Hepatocyte (in vitro differentiated cells): ENCODE results near the gene CHIT1. TPM values are rescaled to one million over a fixed set of nuclear protein-coding genes. Genes with fewer than 3 reads are reported as not detected.

Source experiments
- DNase-seq: peaks from one replicate; pipeline ENCODE4 v3.0.0-alpha.2; 2016; ENCODE audit warnings: low spot score
- H2AFZ ChIP-seq: fragments of 200-600 bp; sonication (generic); 2 replicates; pipeline ENCODE4 v1.6.0; 2016; ENCODE audit warnings: antibody characterized with exemption, mild to moderate bottlenecking
- H3K27ac ChIP-seq: fragments of 200-600 bp; sonication (generic); 2 replicates; pipeline ENCODE4 v1.5.1; 2016; ENCODE audit warnings: mild to moderate bottlenecking
- H3K27me3 ChIP-seq: fragments of 200-600 bp; sonication (generic); 2 replicates; pipeline ENCODE4 v1.6.1; 2016
- H3K36me3 ChIP-seq: fragments of 200-600 bp; sonication (generic); replicated peaks from 2 replicates; pipeline ENCODE4 v1.5.1; 2016; ENCODE audit warnings: low read depth; ENCODE audit not compliant: insufficient read depth
- H3K4me1 ChIP-seq: fragments of 200-600 bp; sonication (generic); 2 replicates; pipeline ENCODE4 v1.5.1; 2016; ENCODE audit warnings: mild to moderate bottlenecking, moderate library complexity; ENCODE audit not compliant: insufficient read depth
- H3K4me2 ChIP-seq: fragments of 200-600 bp; sonication (generic); 2 replicates; pipeline ENCODE4 v1.6.0; 2016
- H3K4me3 ChIP-seq: fragments of 200-600 bp; sonication (generic); 2 replicates; pipeline ENCODE4 v1.5.1; 2016; ENCODE audit warnings: mild to moderate bottlenecking
- H3K79me2 ChIP-seq: fragments of 200-600 bp; sonication (generic); 2 replicates; pipeline ENCODE4 v1.6.0; 2017; ENCODE audit warnings: mild to moderate bottlenecking
- H3K9me2 ChIP-seq: fragments of 200-600 bp; sonication (generic); replicated peaks from 2 replicates; pipeline ENCODE4 v1.6.0; 2017; ENCODE audit warnings: mild to moderate bottlenecking; ENCODE audit not compliant: insufficient read depth
- H3K9me3 ChIP-seq: fragments of 200-600 bp; sonication (generic); 2 replicates; pipeline ENCODE4 v1.5.1; 2016; ENCODE audit warnings: low read depth, mild to moderate bottlenecking
- H4K20me1 ChIP-seq: fragments of 200-600 bp; sonication (generic); 2 replicates; pipeline ENCODE4 v1.6.0; 2016; ENCODE audit warnings: mild to moderate bottlenecking; ENCODE audit not compliant: insufficient read depth, poor library complexity, severe bottlenecking
- CTCF ChIP-seq: fragments of 200-600 bp; sonication (generic); IDR thresholded peaks from 2 replicates; pipeline ENCODE4 v1.5.1; 2016; ENCODE audit warnings: antibody characterized with exemption, mild to moderate bottlenecking; ENCODE audit not compliant: poor library complexity
- EZH2 ChIP-seq: fragments of 200-600 bp; sonication (generic); IDR thresholded peaks from 2 replicates; pipeline ENCODE4 v1.6.1; 2016; ENCODE audit warnings: antibody characterized with exemption, mild to moderate bottlenecking, borderline replicate concordance
- EZH2phosphoT487 ChIP-seq: fragments of 200-600 bp; sonication (generic); IDR thresholded peaks from one replicate; pipeline ENCODE4 v1.6.1; 2018; ENCODE audit warnings: antibody characterized with exemption, mild to moderate bottlenecking, low read depth, moderate library complexity; ENCODE audit not compliant: unreplicated experiment, severe bottlenecking
- WGBS: methylation state at CpG from one replicate; pipeline ENCODE4 v1.1.6; 2016; ENCODE audit warnings: low lambda C conversion rate; ENCODE audit errors: missing lambda C conversion rate; 5-methylcytosine and 5-hydroxymethylcytosine counted together
- polyA plus RNA-seq: library from polyadenylated mRNA; unstranded; fragments of >200 nt; fragmentation: Nextera tagmentation; extraction: Ambion mirVana; gene quantifications from 2 replicates; pipeline ENCODE4 v1.2.1, GENCODE V29; 2016
- total RNA-seq: library from RNA; depleted of rRNA; stranded (reverse); fragments of >200 nt; gene quantifications from 2 replicates; pipeline ENCODE4 v1.2.3, GENCODE V29; 2014

Gene CHIT1
- total RNA-seq (0.20 and 0.93 TPM in 2 replicates), polyA plus RNA-seq (0.30 and 1.1 TPM in 2 replicates)

- H3K36me3 ChIP-seq = no peaks in the 10 kb centered on the region
Measured at GRCh38 chr1:203229471-203230135, at the start of gene CHIT1. CHIT1 (minus strand) TSS chr1:203229673; CDS start chr1:203229636, 37 bp downstream.

GRCh38 chr1:203278885-203279406 lies 49.5 kb upstream of the CHIT1 start:
- WGBS = 43% methylated on average over 8 of the region's 8 CpGs

More at GRCh38 chr1:203229471-203230135, at the start of gene CHIT1:
- Histone ChIP-seq H3K27ac (no peak within 1 kb of the TSS), H3K4me3 (no peak within 1 kb of the TSS), H3K9me3 (no peaks in the 10 kb centered on the region), H4K20me1 (no peaks in the 10 kb centered on the region), H2AFZ (no peak within 1 kb of the TSS), H3K79me2 (no peaks in the 10 kb centered on the region), H3K9me2 (no peaks in the 10 kb centered on the region), H3K27me3 (no peaks in the 10 kb centered on the region), H3K4me1 (no peaks in the 10 kb centered on the region), H3K4me2 (no peak within 1 kb of the TSS)
- TF ChIP-seq CTCF (no peak), EZH2phosphoT487 (no peak), EZH2 (no peak)
- WGBS = 95% methylated on average over 7 of the region's 7 CpGs
- DNase-seq = no peak

DNA sequence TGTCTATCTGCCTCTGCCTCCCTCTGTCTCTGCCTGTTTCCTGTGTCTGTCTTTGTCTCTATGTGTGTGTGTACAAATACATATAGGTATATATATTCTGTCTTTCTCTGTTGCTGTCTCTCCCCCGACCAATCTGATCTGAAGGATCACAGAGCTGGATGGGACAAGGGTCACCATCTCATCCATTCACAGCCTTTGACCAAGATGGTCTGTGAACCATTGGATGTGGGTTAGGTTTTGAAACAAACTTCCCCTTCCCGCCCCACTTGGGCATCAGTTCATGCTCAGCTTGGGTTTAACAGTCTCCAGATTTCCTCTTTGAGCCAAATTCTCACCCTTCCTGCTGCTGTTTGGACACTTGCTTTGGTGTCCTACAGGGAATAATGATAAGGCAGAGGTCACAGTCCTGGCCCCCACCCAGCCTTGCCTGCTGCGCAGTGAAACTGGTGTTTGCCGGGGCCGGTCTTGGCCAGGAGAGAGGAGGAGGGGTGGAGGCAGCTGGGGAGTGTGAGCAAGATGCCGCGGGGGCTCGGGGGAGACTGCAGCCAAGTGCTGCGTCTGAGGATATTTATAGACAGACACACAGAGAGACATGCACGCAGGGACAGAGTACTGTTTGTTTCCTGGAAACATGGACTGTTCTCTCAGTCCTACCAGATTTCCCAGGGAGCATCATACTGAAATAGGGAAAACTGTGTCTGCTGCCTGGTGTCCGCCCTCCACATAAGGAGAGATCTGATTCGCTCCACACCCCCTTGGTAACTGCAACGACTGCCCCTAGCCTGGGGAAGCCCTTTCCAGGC lies 48.8 kb upstream of the CHIT1 start:
- Histone ChIP-seq H3K9me3 (no peaks in the 10 kb centered on the region), H3K4me3 (no peak overlapping the region), H3K27me3 (no peaks in the 10 kb centered on the region), H4K20me1 (no peaks in the 10 kb centered on the region), H3K27ac (peak overlapping the region; percentile 94), H3K4me1 (peaks cover 42% of the 10 kb centered on the region), H2AFZ (peak overlapping the region; percentile 32), H3K9me2 (no peaks in the 10 kb centered on the region), H3K4me2 (peak overlapping the region; percentile 68), H3K79me2 (no peaks in the 10 kb centered on the region), H3K36me3 (no peaks in the 10 kb centered on the region)
- WGBS = 14% methylated on average over 13 of the region's 13 CpGs
- TF ChIP-seq CTCF = no peak
- no peak for TF ChIP-seq EZH2
- no peak for TF ChIP-seq EZH2phosphoT487
- DNase-seq = peak; percentile 88

More at GRCh38 chr1:203278885-203279406, 49.5 kb upstream of the CHIT1 start:
- H3K4me3 ChIP-seq = no peak overlapping the region
- DNase-seq = no peak
- no peaks in the 10 kb centered on the region for H3K9me2 ChIP-seq
- no peak for TF ChIP-seq CTCF
- no peak for TF ChIP-seq EZH2
- no peak for TF ChIP-seq EZH2phosphoT487
- no peaks in the 10 kb centered on the region for H4K20me1 ChIP-seq
- H3K4me2 ChIP-seq = peak overlapping the region; percentile 68
- no peaks in the 10 kb centered on the region for H3K79me2 ChIP-seq
- H2AFZ ChIP-seq = no peak overlapping the region
- peaks cover 40% of the 10 kb centered on the region for H3K4me1 ChIP-seq
- H3K36me3 ChIP-seq = no peaks in the 10 kb centered on the region
- H3K27me3 ChIP-seq = no peaks in the 10 kb centered on the region
- H3K27ac ChIP-seq = peak overlapping the region; percentile 94
- no peaks in the 10 kb centered on the region for H3K9me3 ChIP-seq
